Neural cell (in vitro differentiated cells): Measurements from ENCODE around the gene CIAO1. TPM values are rescaled to one million over a fixed set of nuclear protein-coding genes. Genes with fewer than 3 reads are reported as not detected.

ENCODE experiments used
- H2AFZ ChIP-seq: fragments of 200-600, 300-800 bp; sonication (generic), shearing (Covaris generic); 2 replicates; pipeline ENCODE4 v1.6.0; 2014; ENCODE audit warnings: low read depth, mild to moderate bottlenecking, antibody characterized with exemption, low read length, moderate library complexity
- H3F3A ChIP-seq: fragments of 200-600 bp; shearing (Covaris generic); 2 replicates; pipeline ENCODE4 v1.6.1; 2016; ENCODE audit warnings: mild to moderate bottlenecking, moderate library complexity, mixed read lengths, antibody characterized with exemption, low read length; ENCODE audit not compliant: insufficient read depth, poor library complexity, severe bottlenecking
- H3K27ac ChIP-seq: fragments of 200-600, 300-800 bp; sonication (generic), shearing (Covaris generic); 2 replicates; pipeline ENCODE4 v1.5.1; 2014; ENCODE audit warnings: mild to moderate bottlenecking, low read length, moderate library complexity
- H3K27me3 ChIP-seq: fragments of 300-800, 200-600 bp; sonication (generic), shearing (Covaris generic); 2 replicates; pipeline ENCODE4 v1.6.0; 2014; ENCODE audit warnings: mild to moderate bottlenecking, low read depth, low read length, moderate library complexity; ENCODE audit not compliant: insufficient read depth
- H3K36me3 ChIP-seq: fragments of 300-800, 200-600 bp; sonication (generic), shearing (Covaris generic); 2 replicates; pipeline ENCODE4 v1.5.1; 2014; ENCODE audit warnings: mild to moderate bottlenecking, antibody characterized with exemption, low read length, moderate library complexity; ENCODE audit not compliant: insufficient read depth
- H3K4me2 ChIP-seq: fragments of 300-800, 200-600 bp; sonication (generic), shearing (Covaris generic); 2 replicates; pipeline ENCODE4 v1.6.0; 2014; ENCODE audit warnings: mild to moderate bottlenecking, low read length
- H3K4me3 ChIP-seq: fragments of 300-800, 200-600 bp; sonication (generic), shearing (Covaris generic); 2 replicates; pipeline ENCODE4 v1.5.1; 2014; ENCODE audit warnings: mild to moderate bottlenecking, low read length, moderate library complexity
- H3K79me2 ChIP-seq: fragments of 200-600 bp; shearing (Covaris generic); replicated peaks from 2 replicates; pipeline ENCODE4 v1.6.0; 2014; ENCODE audit warnings: mild to moderate bottlenecking, low read length, moderate library complexity; ENCODE audit not compliant: insufficient read depth
- H3K9ac ChIP-seq: fragments of 300-800, 200-600 bp; sonication (generic), shearing (Covaris generic); 2 replicates; pipeline ENCODE4 v1.6.1; 2016; ENCODE audit warnings: mild to moderate bottlenecking, low read length, mixed read lengths
- H3K9me2 ChIP-seq: fragments of 200-600 bp; shearing (Covaris generic); 2 replicates; pipeline ENCODE4 v1.6.1; 2016; ENCODE audit warnings: mild to moderate bottlenecking, low read length, mixed read lengths; ENCODE audit not compliant: insufficient read depth
- H3K9me3 ChIP-seq: fragments of 200-600, 300-800 bp; sonication (generic), shearing (Covaris generic); 2 replicates; pipeline ENCODE4 v1.6.1; 2016; ENCODE audit warnings: mild to moderate bottlenecking, mixed run types, low read length, moderate library complexity, mixed read lengths
- H4K20me1 ChIP-seq: fragments of 200-600 bp; shearing (Covaris generic); 2 replicates; pipeline ENCODE4 v1.6.1; 2016; ENCODE audit warnings: mild to moderate bottlenecking, mixed run types; ENCODE audit not compliant: insufficient read depth
- EP300 ChIP-seq: fragments of 450-650 bp; conservative IDR thresholded peaks from 2 replicates; pipeline ENCODE4 v1.6.1; 2014; ENCODE audit warnings: antibody characterized with exemption, mild to moderate bottlenecking, moderate library complexity; ENCODE audit not compliant: poor library complexity, severe bottlenecking
- EZH2 ChIP-seq: fragments of 200-600, 300-800 bp; shearing (Covaris generic), sonication (generic); IDR thresholded peaks from 2 replicates; pipeline ENCODE4 v1.6.1; 2014; ENCODE audit warnings: antibody characterized with exemption, low read length, borderline replicate concordance, mild to moderate bottlenecking; ENCODE audit not compliant: insufficient read depth, poor library complexity, severe bottlenecking
- MXI1 ChIP-seq: fragments of 450-650 bp; conservative IDR thresholded peaks from 2 replicates; pipeline ENCODE4 v1.6.1; 2014; ENCODE audit warnings: antibody characterized with exemption, mild to moderate bottlenecking; ENCODE audit not compliant: poor library complexity, severe bottlenecking
- POLR2AphosphoS5 ChIP-seq: IDR thresholded peaks from 2 replicates; pipeline ENCODE4 v1.6.1; 2012
- RAD21 ChIP-seq: fragments of 450-650 bp; conservative IDR thresholded peaks from 2 replicates; pipeline ENCODE4 v1.6.1; 2014; ENCODE audit warnings: antibody characterized with exemption, mild to moderate bottlenecking, moderate library complexity
- SMC3 ChIP-seq: fragments of 450-650 bp; conservative IDR thresholded peaks from 2 replicates; pipeline ENCODE4 v1.6.1; 2014; ENCODE audit warnings: antibody characterized with exemption, mild to moderate bottlenecking, moderate library complexity; ENCODE audit not compliant: poor library complexity
- TAF1 ChIP-seq: IDR thresholded peaks from 2 replicates; pipeline ENCODE4 v1.6.1; 2012; ENCODE audit warnings: low read depth
- polyA plus RNA-seq: library from polyadenylated mRNA; depleted of rRNA; stranded (reverse); fragments of >200 nt; gene quantifications from 2 replicates; pipeline ENCODE4 v1.2.3, GENCODE V29; 2014
- TF ChIP-seq, protein P1 (sequence below): IDR thresholded peaks from 2 replicates; pipeline ENCODE4 v1.6.1; 2012; ENCODE audit warnings: borderline replicate concordance
- TF ChIP-seq, protein P2 (sequence below): fragments of 450-650 bp; IDR thresholded peaks from 2 replicates; pipeline ENCODE4 v1.5.1; 2014; ENCODE audit warnings: antibody characterized with exemption, mild to moderate bottlenecking, moderate library complexity; ENCODE audit not compliant: poor library complexity, severe bottlenecking

CIAO1 gene
- polyA plus RNA-seq, 1 donor from 2014 or later: 182 TPM

DNA sequence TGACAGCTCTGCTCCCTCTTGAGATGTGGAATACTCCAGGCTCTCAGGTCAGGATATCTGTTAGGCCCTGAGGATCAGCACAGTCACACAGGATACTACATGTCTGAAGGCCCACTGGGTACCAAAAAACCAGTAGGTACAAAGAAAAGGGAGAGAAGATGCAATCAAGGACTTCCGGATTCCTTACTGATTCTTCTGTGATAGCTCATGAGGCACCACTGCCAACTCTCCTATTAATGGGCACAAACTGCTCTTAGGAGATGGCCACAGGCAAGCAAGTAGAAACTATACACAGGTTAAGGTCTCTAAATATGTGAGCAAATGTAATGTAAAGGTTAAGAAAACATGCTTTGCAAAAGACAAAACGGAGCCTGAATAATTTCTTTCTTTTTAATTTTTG is 3.7 kb upstream of the CIAO1 start:
- Histone ChIP-seq H4K20me1 (peaks cover 4% of the 10 kb centered on the region), H3K27ac (no peak overlapping the region), H3K4me2 (no peak overlapping the region), H3K27me3 (no peaks in the 10 kb centered on the region), H3F3A (no peaks in the 10 kb centered on the region), H2AFZ (no peak overlapping the region), H3K9me3 (no peaks in the 10 kb centered on the region), H3K9ac (no peak overlapping the region), H3K79me2 (peaks cover 31% of the 10 kb centered on the region), H3K36me3 (no peaks in the 10 kb centered on the region), H3K4me3 (no peak overlapping the region), H3K9me2 (no peaks in the 10 kb centered on the region)
- no peak for TF ChIP-seq MXI1
- TF ChIP-seq EP300: no peak
- no peak for TF ChIP-seq EZH2
- no peak for TF ChIP-seq TAF1
- TF ChIP-seq, protein P1, sequence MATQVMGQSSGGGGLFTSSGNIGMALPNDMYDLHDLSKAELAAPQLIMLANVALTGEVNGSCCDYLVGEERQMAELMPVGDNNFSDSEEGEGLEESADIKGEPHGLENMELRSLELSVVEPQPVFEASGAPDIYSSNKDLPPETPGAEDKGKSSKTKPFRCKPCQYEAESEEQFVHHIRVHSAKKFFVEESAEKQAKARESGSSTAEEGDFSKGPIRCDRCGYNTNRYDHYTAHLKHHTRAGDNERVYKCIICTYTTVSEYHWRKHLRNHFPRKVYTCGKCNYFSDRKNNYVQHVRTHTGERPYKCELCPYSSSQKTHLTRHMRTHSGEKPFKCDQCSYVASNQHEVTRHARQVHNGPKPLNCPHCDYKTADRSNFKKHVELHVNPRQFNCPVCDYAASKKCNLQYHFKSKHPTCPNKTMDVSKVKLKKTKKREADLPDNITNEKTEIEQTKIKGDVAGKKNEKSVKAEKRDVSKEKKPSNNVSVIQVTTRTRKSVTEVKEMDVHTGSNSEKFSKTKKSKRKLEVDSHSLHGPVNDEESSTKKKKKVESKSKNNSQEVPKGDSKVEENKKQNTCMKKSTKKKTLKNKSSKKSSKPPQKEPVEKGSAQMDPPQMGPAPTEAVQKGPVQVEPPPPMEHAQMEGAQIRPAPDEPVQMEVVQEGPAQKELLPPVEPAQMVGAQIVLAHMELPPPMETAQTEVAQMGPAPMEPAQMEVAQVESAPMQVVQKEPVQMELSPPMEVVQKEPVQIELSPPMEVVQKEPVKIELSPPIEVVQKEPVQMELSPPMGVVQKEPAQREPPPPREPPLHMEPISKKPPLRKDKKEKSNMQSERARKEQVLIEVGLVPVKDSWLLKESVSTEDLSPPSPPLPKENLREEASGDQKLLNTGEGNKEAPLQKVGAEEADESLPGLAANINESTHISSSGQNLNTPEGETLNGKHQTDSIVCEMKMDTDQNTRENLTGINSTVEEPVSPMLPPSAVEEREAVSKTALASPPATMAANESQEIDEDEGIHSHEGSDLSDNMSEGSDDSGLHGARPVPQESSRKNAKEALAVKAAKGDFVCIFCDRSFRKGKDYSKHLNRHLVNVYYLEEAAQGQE: no peak
- no peak for TF ChIP-seq RAD21
- TF ChIP-seq SMC3: no peak
- TF ChIP-seq, protein P2, sequence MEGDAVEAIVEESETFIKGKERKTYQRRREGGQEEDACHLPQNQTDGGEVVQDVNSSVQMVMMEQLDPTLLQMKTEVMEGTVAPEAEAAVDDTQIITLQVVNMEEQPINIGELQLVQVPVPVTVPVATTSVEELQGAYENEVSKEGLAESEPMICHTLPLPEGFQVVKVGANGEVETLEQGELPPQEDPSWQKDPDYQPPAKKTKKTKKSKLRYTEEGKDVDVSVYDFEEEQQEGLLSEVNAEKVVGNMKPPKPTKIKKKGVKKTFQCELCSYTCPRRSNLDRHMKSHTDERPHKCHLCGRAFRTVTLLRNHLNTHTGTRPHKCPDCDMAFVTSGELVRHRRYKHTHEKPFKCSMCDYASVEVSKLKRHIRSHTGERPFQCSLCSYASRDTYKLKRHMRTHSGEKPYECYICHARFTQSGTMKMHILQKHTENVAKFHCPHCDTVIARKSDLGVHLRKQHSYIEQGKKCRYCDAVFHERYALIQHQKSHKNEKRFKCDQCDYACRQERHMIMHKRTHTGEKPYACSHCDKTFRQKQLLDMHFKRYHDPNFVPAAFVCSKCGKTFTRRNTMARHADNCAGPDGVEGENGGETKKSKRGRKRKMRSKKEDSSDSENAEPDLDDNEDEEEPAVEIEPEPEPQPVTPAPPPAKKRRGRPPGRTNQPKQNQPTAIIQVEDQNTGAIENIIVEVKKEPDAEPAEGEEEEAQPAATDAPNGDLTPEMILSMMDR: no peak
- TF ChIP-seq POLR2AphosphoS5: no peak

DNA sequence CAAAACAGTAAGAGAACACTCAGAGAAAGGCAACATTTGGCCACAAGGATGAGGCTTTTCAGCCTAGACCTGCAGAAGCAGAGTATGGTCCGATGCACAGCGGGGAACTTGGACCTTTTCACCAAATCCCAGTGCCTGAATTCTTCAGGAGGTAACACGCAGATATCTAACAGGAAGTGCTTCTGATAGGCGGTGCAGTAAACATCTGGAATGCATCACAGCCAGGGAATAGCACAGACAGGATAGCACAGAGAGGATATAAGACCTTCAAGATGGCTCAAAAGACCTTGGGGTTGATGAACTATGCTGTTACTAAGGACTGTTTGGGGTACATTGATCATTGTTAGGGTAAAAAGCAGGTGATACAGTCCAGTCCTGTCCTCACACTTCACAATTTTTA is 1.9 kb upstream of the CIAO1 start:
- H4K20me1 ChIP-seq: peaks cover 4% of the 10 kb centered on the region
- H3K9me2 ChIP-seq: no peaks in the 10 kb centered on the region
- no peaks in the 10 kb centered on the region for H3F3A ChIP-seq
- H2AFZ ChIP-seq: no peak overlapping the region
- peak overlapping the region; percentile 91 for H3K4me2 ChIP-seq
- no peaks in the 10 kb centered on the region for H3K9me3 ChIP-seq
- H3K27me3 ChIP-seq: no peaks in the 10 kb centered on the region
- H3K9ac ChIP-seq: peak overlapping the region; percentile 93
- H3K4me3 ChIP-seq: peak overlapping the region; percentile 98
- no peaks in the 10 kb centered on the region for H3K36me3 ChIP-seq
- TF ChIP-seq MXI1 (no peak), POLR2AphosphoS5 (no peak), TAF1 (no peak), EZH2 (no peak), EP300 (no peak), SMC3 (no peak), RAD21 (no peak)
- TF ChIP-seq, protein P2: no peak
- H3K27ac ChIP-seq: peak overlapping the region; percentile 87
- H3K79me2 ChIP-seq: peaks cover 34% of the 10 kb centered on the region
